Measurements from ENCODE around the gene GALNT12.

Gene GALNT12

DNA sequence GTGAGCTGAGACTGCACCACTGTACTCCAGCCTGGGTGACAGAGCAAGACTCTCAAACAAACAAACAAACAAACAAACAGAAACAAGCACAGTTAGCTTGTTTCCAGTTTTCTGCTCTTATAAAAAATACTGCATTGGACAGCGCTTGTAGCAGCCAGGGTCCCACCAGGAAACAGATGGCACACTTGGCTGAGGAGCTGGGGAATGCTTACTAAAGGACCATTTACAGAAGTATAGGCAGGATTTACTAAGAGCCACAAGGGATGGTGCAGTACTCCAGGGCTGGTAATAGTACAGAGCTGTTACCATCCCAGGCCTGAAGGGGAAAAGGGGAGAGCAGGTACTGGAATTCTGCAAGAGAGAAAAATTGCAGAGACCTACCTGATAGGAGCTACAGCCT is 5.9 kb upstream of the GALNT12 start:
- no peak overlapping the region for H3K4me3 ChIP-seq (ENCODE audit: low read depth, low read length)

DNA sequence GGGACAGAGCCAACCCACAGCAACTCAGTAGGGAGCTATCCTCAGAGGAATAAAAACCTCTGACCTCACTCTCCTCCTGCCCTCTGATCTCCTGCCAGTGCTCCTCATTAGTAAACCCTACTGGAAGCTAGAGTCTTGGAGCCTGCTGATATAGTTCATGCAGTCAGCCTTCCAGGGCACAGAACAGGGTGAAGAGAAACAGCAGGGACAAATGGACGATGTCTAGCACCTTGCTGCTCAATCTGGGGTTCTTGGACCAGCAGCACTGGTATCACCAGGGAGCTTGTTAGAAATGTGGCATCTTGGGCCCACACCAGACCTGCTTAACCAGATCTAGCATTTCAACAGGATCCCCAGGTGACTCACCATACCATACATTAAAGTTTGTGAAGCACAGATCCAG is 5.5 kb upstream of the GALNT12 start:
- H3K4me3 ChIP-seq (ENCODE audit: low read depth, low read length): no peak overlapping the region

DNA sequence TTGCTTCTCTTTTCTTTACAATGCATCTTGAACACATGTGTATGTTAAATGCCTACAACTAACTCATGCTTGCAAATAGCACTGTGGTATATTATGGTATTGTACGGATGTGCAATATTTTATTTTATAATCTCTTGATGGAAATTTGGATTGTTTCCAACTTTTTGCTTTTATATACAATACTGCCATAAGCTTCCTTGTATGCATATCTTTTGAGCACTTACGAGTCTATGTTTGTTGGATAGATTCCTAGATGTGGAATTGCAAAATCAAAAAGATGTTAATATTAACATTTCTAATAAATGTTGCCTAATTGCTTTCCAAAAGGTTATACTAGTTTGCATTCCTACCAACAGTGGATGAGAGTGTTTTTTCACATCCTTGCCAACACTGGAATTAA is 3.4 kb upstream of the GALNT12 start:
- no peak overlapping the region for H3K4me3 ChIP-seq (ENCODE audit: low read depth, low read length)

- H3K4me3 ChIP-seq (ENCODE audit: low read depth, low read length): no peak overlapping the region
Measured at GRCh38 chr9:98805506-98806272, 1.8 kb upstream of the GALNT12 start.

- H3K4me3 ChIP-seq (ENCODE audit: low read depth, low read length): no peak overlapping the region
Measured at GRCh38 chr9:98806394-98807035, 955 bp upstream of the GALNT12 start.

GRCh38 chr9:98807814-98808195 is 335 bp downstream of the GALNT12 start:
- peak overlapping the region; percentile 33 for H3K4me3 ChIP-seq (ENCODE audit: low read depth, low read length)

- peak overlapping the region; percentile 33 for H3K4me3 ChIP-seq (ENCODE audit: low read depth, low read length)
Measured at GRCh38 chr9:98808411-98808815, 943 bp downstream of the GALNT12 start.

- no peak overlapping the region for H3K4me3 ChIP-seq (ENCODE audit: low read depth, low read length)
Measured at GRCh38 chr9:98808875-98809274, 1.4 kb downstream of the GALNT12 start.

DNA sequence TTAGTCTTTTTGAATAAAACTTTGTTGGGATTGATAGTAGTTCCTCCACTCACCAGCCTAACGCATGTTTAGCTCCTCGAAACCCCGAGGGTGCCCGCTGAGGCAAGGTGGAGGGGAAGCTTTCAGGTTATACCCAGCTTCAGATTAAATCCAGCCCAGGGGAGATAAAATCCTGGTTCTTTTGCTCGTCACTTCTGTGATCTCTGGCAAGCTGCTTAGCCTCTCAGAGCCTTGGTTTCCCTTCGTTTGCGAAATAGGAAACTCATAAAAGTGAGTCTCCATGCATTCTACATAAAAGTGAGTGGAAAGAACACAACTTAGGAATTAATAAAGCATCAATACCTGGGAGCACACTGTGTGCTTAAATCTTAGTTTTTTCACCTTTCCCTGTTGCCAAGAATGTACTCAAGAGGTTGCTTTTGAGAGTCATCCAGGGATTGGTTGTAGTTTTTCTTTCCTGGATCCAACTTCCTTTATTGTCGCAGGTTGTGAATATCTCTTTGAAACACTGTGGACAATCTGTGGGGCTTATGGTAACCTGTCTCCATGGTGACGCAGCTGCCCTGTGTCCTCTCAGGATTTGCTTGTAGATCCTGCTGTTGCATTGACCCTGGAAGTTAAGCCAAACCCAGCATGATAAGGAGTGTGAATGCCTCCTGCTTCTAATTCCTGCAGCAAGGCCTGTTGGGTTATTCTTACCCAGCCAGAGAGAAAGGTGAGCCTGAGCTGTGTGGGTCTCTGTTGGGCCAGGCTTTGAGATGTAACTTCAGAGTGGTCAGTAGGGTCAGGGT is 2.0 kb downstream of the GALNT12 start:
- H3K4me3 ChIP-seq (ENCODE audit: low read depth, low read length): no peak overlapping the region

DNA sequence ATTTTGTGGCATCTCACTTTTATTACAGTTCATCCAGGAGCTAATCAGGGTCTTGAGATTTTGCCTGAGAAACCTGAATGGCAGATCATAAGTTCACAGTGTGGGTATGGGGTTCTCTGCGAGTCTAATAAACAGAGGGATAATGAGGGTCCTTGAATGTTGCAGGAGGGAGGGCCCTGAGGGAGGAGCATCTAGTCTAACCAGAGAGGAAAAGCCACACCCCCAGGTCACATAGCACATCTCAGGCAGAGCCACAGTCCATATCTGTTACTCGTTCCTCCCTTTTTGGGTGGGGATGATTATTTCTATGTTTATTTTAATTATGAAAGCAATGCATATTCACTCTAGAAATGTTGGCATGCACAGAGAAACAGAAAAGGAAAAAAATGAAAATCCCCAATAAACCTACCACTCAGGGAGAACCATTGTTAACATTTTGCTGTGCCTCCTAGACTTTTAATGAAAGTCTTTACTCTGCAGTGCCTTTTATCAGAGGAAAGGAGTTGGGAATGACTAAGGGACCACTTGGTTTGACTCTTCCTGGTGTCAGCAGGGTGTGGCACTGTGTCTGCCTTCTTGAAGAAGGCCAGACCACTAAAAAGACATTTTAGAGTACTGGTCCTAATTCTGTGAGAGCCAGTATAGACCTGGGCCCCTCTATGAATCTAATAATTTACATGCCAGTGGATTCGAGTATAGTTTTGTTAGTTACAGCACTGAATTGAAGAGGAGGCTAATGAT is 2.8 kb downstream of the GALNT12 start:
- H3K4me3 ChIP-seq (ENCODE audit: low read depth, low read length): no peak overlapping the region

DNA sequence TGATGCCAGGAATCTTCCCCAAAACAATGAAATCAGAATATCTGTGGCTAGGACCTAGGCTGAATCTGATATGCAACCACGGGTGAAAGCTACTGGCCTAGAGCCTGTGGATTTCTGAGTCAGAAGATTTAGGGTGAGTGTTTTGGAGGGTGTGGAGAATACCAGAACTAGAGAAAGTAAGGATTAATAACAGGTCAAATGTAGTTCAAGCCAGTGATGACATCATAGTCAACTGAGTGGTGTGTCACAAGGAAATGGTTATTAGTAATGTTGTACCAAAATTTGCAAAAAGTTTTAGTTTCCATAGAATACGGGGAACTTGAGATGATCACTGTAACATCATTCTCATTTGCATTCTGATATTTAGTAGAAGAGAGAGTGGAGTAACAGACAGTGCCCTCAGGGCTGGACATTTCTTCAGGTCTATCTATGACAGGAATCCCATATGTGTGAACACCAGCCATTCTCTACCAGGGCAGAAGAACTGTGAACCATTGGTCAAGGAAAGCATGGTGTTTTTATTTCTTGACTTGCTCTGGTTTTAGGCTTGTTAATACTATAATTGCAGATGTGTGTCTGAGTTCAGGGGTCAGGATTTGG is 3.7 kb downstream of the GALNT12 start:
- no peak overlapping the region for H3K4me3 ChIP-seq (ENCODE audit: low read depth, low read length)

DNA sequence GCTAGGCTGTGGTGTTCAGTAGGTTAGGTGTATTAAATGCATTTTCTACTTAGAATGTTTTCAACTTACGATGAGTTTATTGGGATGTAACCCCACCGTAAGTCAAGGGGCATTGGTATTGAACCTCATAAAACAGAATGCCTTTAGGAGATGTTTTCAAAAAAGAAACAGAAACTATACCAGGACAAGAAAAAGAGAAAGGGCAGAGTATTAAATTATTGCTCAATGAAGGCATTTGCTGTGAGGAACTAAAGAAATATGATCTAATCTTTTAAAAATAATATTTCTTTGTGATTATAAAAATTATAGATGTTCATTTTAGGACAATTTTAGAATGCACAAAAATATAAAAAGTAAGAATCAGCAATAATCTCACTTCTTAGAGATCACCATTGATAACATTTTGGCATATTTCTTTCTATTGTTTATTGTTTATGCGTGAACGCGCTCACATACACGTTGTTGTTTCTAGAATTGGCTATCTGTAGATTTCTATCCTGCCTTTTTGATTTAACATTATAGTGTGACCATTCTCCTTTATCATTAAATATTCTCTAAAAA is 8.0 kb downstream of the GALNT12 start:
- no peak overlapping the region for H3K4me3 ChIP-seq (ENCODE audit: low read depth, low read length)

DNA sequence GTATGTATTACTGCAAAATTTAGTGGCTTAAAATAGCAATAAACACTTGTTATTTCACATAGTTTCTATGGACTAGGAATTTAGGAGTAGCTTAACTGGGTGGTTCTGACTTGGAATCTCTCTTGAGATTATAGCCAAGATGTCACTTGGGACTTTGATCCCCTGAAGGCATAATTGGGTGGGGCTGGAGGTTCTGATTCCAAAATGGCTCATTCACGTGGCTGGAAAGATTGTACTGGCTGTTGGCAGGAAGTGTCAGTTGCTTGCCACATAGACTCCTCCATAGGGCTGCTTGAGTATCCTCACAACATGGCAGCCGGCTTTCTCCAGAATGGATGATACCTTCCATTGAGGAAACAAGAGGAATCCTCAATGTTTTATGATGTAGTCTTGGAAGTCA is 11.3 kb downstream of the GALNT12 start:
- no peak overlapping the region for H3K4me3 ChIP-seq (ENCODE audit: low read depth, low read length)

GRCh38 chr9:98819231-98819630 is 11.8 kb downstream of the GALNT12 start:
- H3K4me3 ChIP-seq (ENCODE audit: low read depth, low read length): no peak overlapping the region

GRCh38 chr9:98821831-98822230 is 14.4 kb downstream of the GALNT12 start:
- no peak overlapping the region for H3K4me3 ChIP-seq (ENCODE audit: low read depth, low read length)

- no peak overlapping the region for H3K4me3 ChIP-seq (ENCODE audit: low read depth, low read length)
Measured at GRCh38 chr9:98822661-98823060, 15.2 kb downstream of the GALNT12 start.

DNA sequence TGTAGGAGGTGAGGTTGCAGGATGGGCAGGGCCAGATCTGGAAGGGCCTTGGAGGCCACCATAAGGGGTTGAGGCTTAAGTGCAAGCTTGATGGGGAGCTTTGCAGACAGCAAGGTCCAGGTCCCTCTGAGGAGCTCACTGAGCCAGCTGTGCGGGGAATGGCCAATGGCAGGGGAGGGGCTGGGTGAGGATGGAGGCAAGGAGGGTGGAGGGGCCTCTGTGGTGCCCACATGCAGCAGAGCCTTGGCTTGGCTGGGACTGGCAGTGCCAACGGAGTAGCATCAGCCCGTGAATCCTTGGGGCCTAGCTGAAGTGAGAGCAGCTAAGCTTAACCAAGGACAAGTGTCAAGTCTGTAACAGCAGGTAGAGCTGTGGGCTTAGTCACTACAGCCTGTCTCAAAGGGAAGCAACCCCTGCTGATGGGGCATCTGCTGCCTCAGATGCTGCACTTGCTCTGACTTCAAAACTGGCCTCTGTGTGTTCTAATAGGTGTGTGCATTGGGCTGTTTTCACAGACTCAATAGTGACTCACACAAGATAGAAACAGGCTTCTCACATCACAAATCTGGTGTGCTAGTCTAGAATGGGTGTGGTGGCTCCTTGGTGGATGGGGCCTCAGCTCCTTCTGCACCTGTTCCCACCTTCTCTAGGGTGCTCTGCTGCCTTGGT is 16.3 kb downstream of the GALNT12 start:
- no peak overlapping the region for H3K4me3 ChIP-seq (ENCODE audit: low read depth, low read length)

- H3K4me3 ChIP-seq (ENCODE audit: low read depth, low read length): no peak overlapping the region
Measured at GRCh38 chr9:98825414-98825813, 17.9 kb downstream of the GALNT12 start.

- no peak overlapping the region for H3K4me3 ChIP-seq (ENCODE audit: low read depth, low read length)
Measured at GRCh38 chr9:98826716-98827115, 19.2 kb downstream of the GALNT12 start.

- no peak overlapping the region for H3K4me3 ChIP-seq (ENCODE audit: low read depth, low read length)
Measured at GRCh38 chr9:98829766-98830165, 22.3 kb downstream of the GALNT12 start.

All from iPS-11a (cell line).